Aorta (tissue), 5 donors: ENCODE measurements around the gene PLD4. TPM values are rescaled to one million over a fixed set of nuclear protein-coding genes. Genes with fewer than 3 reads are reported as not detected.

Experiments used
- ATAC-seq: fragments of 200-7000 bp; cut with Tn5 transposase; one replicate; pipeline ENCODE4 v1.9.1; 2022; ENCODE audit warnings: moderate library complexity; ENCODE audit not compliant: low FRiP score
- DNase-seq, 2 donors: peaks; one replicate each; pipeline ENCODE4 v3.0.0-alpha.2; 2020
- H3K27ac ChIP-seq, 2 donors: one replicate each; pipeline ENCODE4 v1.5.1; 2013; ENCODE audit warnings: low read length in 2 of 2, mild to moderate bottlenecking in 2 of 2, moderate library complexity in 2 of 2, control low read depth in 1 of 2, inconsistent platforms in 1 of 2, low read depth in 1 of 2
- H3K27me3 ChIP-seq, 2 donors: one replicate each; pipeline ENCODE4 v1.6.1; 2013; ENCODE audit warnings: control low read depth in 1 of 2, low read length in 1 of 2, mild to moderate bottlenecking in 1 of 2, moderate library complexity in 1 of 2; ENCODE audit not compliant: insufficient read depth in 2 of 2, control insufficient read depth in 1 of 2
- H3K36me3 ChIP-seq, 2 donors: one replicate each; pipeline ENCODE4 v1.6.1; 2013; ENCODE audit warnings: control low read depth in 1 of 2, low read length in 1 of 2, mild to moderate bottlenecking in 1 of 2; ENCODE audit not compliant: insufficient read depth in 2 of 2, control insufficient read depth in 1 of 2
- H3K4me1 ChIP-seq, 2 donors: one replicate each; pipeline ENCODE4 v1.6.1; 2013; ENCODE audit warnings: low read length in 2 of 2, control low read depth in 1 of 2, mild to moderate bottlenecking in 1 of 2, moderate library complexity in 1 of 2; ENCODE audit not compliant: insufficient read depth in 2 of 2, control insufficient read depth in 1 of 2
- H3K4me3 ChIP-seq, 2 donors: one replicate each; pipeline ENCODE4 v1.5.1; 2013; ENCODE audit warnings: low read length in 2 of 2, control low read depth in 1 of 2, mild to moderate bottlenecking in 1 of 2
- H3K9me3 ChIP-seq: one replicate; pipeline ENCODE4 v1.6.1; 2013; ENCODE audit warnings: mild to moderate bottlenecking, low read length; ENCODE audit not compliant: control insufficient read depth
- WGBS, 2 donors: extraction: QIAGEN DNeasy Blood & Tissue Kit; methylation state at CpG; one replicate each; pipeline ENCODE4 v1.1.7; 2013; 5-methylcytosine and 5-hydroxymethylcytosine counted together
- intact Hi-C, 2 donors: fragments of 100-400 bp; cut with DNase I; formaldehyde crosslinking; loops; one replicate each; pipeline versions ENCODE4 v1.14.2 to v1.15.0; 2022
- polyA plus RNA-seq, 2 donors: library from polyadenylated mRNA; stranded (reverse); fragments of 200-250 nt; gene quantifications; one replicate each; pipeline ENCODE4 v1.2.3, GENCODE V29; 2013
- total RNA-seq, 2 donors: library from RNA; stranded (reverse); fragmentation: NEBNext Ultra II Directional; extraction: Animal tissue kit (Norgen Biotek cat#: 25700); gene quantifications; one replicate each; pipeline ENCODE4 v1.2.1, GENCODE V29; 2021
- donor health status: healthy with polysubstance abuse.
- donor health status: Bipolar disorder and iron deficiency.
- donor health status: DM: no; HTN: no; CAD: no.
- donor health status: DM: no; HTN: no; CAD: no.
- donor health status: DM: yes; HTN: yes; CAD: no.

PLD4 gene
- total and polyA plus RNA-seq, 4 donors, result 0.38 to 1.7 (median 0.62) TPM; not detected in 1

GRCh38 chr14:104923640-104924420 lies 849 bp upstream of the PLD4 start:
- Histone ChIP-seq H3K4me1 (no peaks in the 10 kb centered on the region), H3K27me3 (no peaks in the 10 kb centered on the region), H3K4me3 (no peak overlapping the region), H3K9me3 (peaks cover 2% of the 10 kb centered on the region), H3K27ac (no peak overlapping the region), H3K36me3 (no peaks in the 10 kb centered on the region)
- ATAC-seq (no peak), DNase-seq (no peak)
- intact Hi-C loops, result no loop called here
- WGBS, 2 donors, result 89 to 93% methylated on average over 4 of the region's 4 CpGs

DNA sequence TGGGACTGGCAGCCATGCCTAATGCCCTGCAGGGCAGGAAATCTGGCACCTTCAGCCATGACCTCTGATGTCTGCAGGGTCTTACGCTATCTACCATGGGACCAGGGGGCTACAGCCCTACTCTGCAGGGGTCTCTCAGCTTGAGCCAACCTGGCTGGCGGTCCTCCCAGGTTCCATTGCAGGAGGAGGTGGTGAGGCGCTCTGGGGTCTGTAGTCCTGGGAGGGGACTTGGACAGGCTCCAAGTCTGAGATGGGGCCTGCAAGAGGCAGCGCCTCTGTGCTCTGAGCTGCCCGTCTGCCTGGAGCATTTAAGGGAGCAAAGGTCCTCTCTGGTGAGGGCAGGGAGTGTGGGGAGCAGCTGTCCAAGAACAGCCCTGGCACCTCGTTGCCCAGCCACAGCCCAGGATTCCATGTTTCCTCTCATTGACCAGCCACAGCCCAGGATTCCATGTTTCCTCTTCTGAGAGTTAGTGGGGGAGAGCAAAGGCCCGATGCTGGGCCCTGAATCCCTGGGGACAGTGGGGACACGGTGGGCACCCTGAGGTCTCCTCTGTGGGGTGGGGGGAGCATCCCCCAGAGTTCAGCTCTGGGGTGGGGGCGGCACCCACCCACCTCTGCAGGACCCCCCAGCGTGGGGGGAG lies 655 bp downstream of the PLD4 start:
- Histone ChIP-seq H3K4me3 (no peak overlapping the region), H3K36me3 (no peaks in the 10 kb centered on the region), H3K27me3 (no peaks in the 10 kb centered on the region), H3K27ac (no peak overlapping the region), H3K9me3 (peaks cover 2% of the 10 kb centered on the region), H3K4me1 (no peaks in the 10 kb centered on the region)
- ATAC-seq (no peak), DNase-seq (no peak)
- 77 to 79% methylated on average over 10 of the region's 10 CpGs for WGBS, 2 donors
- intact Hi-C loops, result no loop called here

DNA sequence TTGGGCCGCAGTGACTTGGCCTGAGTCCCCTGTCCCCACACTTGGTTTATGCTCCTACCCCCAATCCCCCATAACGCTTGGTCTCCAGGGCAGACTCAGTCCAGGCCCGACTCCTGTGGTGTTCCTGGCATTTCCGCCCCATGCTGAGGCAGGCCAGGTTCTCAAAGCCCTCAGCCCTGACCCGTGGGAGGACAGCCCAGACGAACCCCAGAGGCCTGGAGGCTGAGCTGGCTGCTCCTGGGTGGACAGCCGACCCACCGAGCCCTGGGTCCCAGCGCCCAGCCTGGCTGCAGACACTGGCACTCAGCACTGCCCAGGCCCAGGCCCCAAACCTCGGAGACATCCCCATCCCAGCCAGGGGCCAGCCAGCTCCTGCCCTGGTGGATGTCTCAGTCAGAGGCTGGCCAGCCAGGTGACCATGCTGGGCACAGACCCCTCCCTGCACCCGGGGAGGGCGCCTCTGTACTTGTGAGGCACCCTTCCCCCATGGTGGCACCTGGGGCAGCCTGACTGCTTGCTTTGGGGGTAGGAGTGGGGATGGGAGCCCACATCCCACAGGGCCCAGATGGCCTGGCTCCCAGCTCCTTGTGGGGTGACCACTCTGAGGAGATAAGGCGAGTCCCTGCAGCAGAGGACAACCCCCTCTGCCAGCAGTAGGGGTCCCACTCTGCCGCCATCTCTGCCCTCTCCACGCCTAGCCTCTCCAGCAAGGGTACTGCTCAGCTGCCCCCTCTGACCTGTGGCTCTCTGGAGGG lies 1.4 kb downstream of the PLD4 start:
- intact Hi-C loops, result no loop called here
- Histone ChIP-seq H3K4me1 (no peaks in the 10 kb centered on the region), H3K27ac (no peak overlapping the region), H3K9me3 (peaks cover 2% of the 10 kb centered on the region), H3K4me3 (no peak overlapping the region), H3K36me3 (no peaks in the 10 kb centered on the region), H3K27me3 (no peaks in the 10 kb centered on the region)
- DNase-seq, result peak in 1 of 2 donors; percentile 67
- ATAC-seq, result no peak
- 80 to 82% methylated on average over 15 of the region's 15 CpGs for WGBS, 2 donors

DNA sequence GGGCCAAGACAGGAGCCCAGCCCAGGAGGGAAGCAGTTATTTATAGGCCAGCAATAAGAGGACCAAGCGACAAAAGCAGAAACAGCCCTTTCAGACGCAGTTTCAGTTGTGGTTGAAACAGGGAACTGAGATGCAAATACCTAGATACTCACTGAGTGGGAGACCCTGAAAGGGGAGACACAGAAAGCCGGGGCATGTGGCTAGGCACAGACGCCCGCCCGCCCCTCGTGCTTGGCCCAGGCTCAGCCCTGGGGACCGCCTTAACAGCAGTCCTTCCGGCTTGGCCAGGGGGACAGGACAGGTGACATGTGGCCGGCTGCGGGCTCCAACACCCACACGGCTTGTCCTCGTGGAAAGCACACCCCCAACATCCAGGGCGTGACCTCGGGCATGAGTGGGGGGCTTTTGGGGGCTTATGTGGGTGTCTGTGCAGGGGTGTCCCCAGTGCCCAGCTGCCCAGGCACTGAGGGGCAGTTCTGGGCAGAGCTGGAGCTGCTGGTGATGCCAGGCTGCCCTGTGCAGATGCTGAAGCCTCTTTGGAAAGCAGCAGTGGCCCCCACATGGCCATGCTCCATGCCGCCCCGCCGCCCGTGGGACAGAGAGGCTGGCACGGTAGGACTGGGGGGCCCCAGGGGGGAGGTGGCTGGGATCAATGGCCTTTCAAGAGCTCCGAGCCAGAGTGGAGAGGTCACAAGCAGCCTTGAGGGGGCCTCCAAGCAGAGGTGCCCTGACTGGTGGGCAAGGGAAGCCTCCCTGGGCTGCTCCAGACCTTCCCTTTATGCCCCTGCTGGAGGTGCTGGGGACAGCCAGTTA lies 2.1 kb downstream of the PLD4 start:
- no peak for ATAC-seq
- intact Hi-C loops, result no loop called here

GRCh38 chr14:104927432-104927816 lies 2.7 kb downstream of the PLD4 start:
- no peak overlapping the region for H3K27ac ChIP-seq
- H3K9me3 ChIP-seq, result peaks cover 2% of the 10 kb centered on the region
- ATAC-seq (no peak), DNase-seq (peak in 1 of 2 donors; percentile 66)
- intact Hi-C loops, result no loop called here
- WGBS, 2 donors, result 67 to 77% methylated on average over 7 to 10 of the region's 10 CpGs
- H3K4me1 ChIP-seq, result no peaks in the 10 kb centered on the region
- no peaks in the 10 kb centered on the region for H3K27me3 ChIP-seq
- H3K36me3 ChIP-seq, result no peaks in the 10 kb centered on the region
- H3K4me3 ChIP-seq, result no peak overlapping the region

More for the DNA sequence above, 2.1 kb downstream of the PLD4 start:
- Histone ChIP-seq H3K36me3 (no peaks in the 10 kb centered on the region), H3K9me3 (peaks cover 2% of the 10 kb centered on the region), H3K27ac (no peak overlapping the region), H3K27me3 (no peaks in the 10 kb centered on the region), H3K4me3 (no peak overlapping the region), H3K4me1 (no peaks in the 10 kb centered on the region)
- 62 to 67% methylated on average over 21 of the region's 21 CpGs for WGBS, 2 donors
- peak in 1 of 2 donors; percentile 73 for DNase-seq

GRCh38 chr14:104927901-104928300 lies 3.2 kb downstream of the PLD4 start:
- peak in 1 of 2 donors; percentile 67 for DNase-seq
- no peaks in the 10 kb centered on the region for H3K36me3 ChIP-seq
- H3K4me1 ChIP-seq, result no peaks in the 10 kb centered on the region
- no peak overlapping the region for H3K4me3 ChIP-seq
- ATAC-seq, result no peak
- peaks cover 2% of the 10 kb centered on the region for H3K9me3 ChIP-seq
- intact Hi-C loops, result no loop called here
- no peaks in the 10 kb centered on the region for H3K27me3 ChIP-seq
- no peak overlapping the region for H3K27ac ChIP-seq
- 65 to 69% methylated on average over 8 of the region's 8 CpGs for WGBS, 2 donors

DNA sequence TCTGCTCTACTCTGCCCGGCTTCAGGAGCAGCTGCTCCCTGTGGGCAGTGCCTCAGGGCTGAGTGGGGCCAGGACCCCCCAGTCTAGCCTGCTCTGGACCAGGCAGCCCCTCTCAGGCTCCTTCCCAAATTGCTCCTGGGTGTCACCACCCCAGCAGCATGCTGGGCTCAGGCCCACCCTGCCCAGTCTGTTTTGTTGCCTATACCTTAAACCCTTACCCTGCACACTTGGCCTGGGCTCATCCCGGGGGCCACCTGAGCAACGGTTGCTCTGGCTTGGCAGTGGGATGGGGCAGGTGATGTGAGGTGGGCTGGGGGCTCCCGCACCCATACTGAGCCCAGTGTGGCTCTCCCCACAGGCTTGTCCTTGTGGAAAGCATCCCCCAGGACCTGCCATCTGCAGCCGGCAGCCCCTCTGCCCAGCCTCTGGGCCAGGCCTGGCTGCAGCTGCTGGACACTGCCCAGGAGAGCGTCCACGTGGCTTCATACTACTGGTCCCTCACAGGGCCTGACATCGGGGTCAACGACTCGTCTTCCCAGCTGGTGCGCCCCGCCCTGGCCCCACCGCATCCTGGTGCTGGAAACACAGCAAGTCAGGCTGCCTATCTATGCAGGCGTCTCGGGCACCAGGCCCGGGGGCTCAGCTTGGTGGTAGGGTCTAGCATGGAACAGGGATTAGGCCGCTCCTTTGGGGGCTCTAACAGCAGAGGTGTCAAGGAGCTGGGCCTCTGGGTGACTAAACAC lies 3.9 kb downstream of the PLD4 start:
- H3K4me3 ChIP-seq, result no peak overlapping the region
- no peaks in the 10 kb centered on the region for H3K4me1 ChIP-seq
- intact Hi-C loops, result no loop called here
- no peak for ATAC-seq
- no peaks in the 10 kb centered on the region for H3K27me3 ChIP-seq
- no peaks in the 10 kb centered on the region for H3K36me3 ChIP-seq
- H3K9me3 ChIP-seq, result peaks cover 2% of the 10 kb centered on the region
- DNase-seq, result peak in 1 of 2 donors; percentile 67
- WGBS, 2 donors, result 87 to 89% methylated on average over 17 of the region's 17 CpGs
- no peak overlapping the region for H3K27ac ChIP-seq
